ENCODE measurements around the gene KCNJ16.

The KCNJ16 gene

DNA sequence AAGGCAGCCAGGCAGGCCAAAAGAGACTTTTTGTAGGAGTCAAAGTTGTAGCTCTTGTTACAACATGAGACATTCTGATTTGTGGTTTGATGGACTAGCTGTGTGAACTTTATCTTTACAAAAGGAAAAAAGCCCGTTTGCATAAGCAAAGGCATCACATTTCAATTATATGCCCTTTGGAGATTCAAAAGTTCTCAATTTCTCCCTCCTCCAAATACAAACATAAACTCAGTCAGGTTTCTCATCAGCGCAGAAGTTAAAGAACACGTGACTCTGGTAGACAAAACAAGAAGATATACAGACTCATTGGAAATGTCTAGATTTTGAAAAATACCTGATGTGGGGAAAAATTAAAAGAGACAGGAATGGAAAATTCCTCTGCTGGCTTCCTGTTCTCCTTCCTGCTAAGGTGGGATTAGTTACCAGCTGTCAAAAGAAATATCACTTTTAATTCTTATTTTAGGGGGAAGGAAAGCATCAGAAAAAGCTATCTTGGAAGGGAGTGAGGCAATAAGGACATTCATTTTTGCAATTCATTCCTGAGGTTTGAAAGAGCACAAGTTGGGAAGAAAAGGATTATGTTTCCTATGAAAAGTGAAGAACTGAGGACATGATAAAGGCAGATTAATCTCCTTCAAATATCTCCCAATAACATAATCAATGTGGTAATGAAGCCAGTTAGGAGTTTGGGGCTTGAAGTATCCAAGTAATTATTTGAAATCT lies 4.6 kb upstream of the KCNJ16 start:
- FAIRE-seq: no peak

DNA sequence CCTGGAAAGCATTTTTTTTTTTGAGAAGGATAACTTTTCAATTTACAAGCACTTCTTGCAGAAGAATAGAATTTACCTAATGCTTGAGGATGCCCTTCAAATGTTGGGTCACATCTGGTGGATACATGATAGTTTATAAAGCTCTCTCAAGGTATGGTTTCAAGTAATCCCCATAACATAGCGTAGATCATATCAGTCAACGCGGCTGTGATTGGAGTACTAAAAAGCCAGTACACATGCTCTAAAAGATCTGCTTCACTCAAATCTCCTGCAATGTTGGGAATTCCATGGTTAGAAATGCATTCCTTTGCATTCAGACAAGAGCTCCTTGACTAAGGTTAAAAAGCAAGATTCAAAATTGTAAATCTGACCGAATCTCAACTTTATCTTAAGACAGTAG lies 3.9 kb upstream of the KCNJ16 start:
- FAIRE-seq: no peak

DNA sequence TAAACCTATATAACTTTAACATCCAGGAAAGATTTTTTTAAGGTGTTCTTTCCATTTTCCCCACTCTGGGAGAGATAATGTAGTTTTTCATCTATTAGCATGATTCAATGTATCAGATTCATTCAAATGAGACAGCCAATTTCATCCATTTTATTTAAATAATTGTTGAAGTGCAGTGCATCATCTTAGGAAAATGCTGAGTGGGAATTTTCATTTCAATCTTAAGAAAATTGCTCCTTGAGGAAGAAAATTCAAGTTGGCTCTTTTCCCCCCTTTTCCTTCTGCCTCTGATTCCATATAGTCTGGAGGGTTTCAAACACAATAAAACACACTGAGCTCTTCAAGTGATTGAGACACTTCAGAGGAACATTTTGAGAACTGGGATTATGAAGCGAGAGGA lies 3.4 kb upstream of the KCNJ16 start:
- no peak for FAIRE-seq

GRCh38 chr17:70072546-70073309 lies 2.3 kb upstream of the KCNJ16 start:
- FAIRE-seq: no peak

DNA sequence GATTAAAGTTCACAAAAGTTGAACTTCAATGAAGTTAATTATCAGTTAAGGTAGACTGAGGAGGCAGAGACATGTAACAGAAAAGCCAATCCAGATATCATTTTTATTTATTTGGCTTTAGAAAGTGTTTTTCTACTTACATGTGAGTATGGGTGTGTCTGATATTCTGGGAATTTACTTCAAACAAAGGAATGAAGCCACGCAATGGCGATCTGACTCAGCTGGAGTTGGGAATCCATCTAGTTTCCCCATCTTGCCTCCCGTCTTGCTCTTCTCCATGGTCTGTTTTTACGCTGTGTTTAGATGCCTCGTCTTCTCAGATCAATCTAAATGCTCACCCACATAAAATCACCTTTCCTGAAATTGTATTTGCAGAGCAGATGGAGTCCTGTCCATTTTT lies 1.7 kb upstream of the KCNJ16 start:
- no peak for FAIRE-seq

- no peak for FAIRE-seq
These were observed 1.2 kb upstream of the KCNJ16 start for GRCh38 chr17:70073799-70074198.

DNA sequence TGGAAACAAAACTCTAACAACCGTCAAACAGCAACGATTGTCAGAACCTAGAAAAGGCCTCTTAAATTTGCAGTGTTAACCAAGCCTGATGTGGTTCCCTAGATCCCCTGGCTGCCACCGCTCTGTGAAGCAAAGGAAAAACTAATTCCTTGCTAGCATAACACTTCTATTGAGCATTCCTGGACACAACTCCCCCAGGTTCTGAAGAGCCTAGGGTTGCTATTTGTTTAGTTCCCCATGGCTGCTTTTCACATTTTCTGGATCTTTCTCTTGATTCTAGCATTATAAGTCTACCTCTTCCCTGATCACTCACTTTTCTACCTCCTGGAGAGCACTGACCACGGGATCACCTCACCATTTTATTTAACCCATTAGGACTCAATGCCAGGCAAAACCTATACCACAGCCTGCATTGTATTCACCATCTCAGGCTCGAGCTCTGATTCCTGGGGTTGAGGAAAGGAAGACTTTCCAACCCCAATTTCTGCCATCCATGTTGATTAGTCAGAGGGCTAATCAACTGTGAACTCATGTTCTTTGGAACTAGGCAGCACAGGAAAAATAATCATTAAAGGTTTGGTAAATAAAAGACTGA lies 692 bp upstream of the KCNJ16 start:
- FAIRE-seq: no peak

GRCh38 chr17:70076189-70076588 lies 1.2 kb downstream of the KCNJ16 start:
- no peak for FAIRE-seq

DNA sequence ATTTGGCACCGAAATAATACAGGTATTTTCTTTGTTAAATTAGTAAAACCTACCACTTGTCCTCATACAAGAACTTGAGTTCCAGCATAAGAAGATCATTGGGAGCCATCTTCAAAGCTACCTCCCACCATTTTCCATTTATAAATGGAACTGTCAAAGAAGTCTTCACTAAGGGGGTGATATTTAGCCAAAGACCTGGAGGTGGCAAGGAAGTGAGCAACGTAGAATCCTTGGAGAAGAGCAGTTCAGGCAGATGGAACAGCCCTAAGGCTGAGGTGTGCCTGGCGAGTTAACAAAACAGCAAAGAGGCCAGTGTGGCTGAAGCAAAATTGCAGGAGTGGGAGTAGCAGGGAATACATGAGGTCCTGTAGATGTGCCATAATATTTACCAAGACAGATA lies 1.8 kb downstream of the KCNJ16 start:
- FAIRE-seq: no peak

DNA sequence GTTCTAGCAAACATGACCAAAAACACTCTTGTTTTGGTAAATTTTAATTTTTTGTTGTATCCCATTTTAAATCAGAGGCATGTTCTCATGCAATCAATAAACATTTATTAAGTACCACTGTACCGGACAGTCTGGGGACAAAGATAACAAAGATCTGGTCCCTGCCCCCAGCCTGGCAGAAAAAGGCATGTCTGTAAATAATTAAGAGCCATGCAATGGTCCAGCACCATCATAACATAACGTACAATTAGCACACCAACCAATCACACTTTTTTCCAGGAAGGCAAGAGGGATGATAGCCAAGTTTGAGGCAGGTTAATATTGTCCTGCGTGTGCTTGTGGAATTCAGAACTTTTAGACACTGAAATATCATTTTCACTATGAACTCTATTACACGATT lies 3.5 kb downstream of the KCNJ16 start:
- no peak for FAIRE-seq

- FAIRE-seq: no peak
These were observed 4.0 kb downstream of the KCNJ16 start for GRCh38 chr17:70078994-70079531.

- FAIRE-seq: no peak
These were observed 5.7 kb downstream of the KCNJ16 start for GRCh38 chr17:70080541-70081347.

- FAIRE-seq: no peak
These were observed 6.9 kb downstream of the KCNJ16 start for GRCh38 chr17:70081885-70082284.

DNA sequence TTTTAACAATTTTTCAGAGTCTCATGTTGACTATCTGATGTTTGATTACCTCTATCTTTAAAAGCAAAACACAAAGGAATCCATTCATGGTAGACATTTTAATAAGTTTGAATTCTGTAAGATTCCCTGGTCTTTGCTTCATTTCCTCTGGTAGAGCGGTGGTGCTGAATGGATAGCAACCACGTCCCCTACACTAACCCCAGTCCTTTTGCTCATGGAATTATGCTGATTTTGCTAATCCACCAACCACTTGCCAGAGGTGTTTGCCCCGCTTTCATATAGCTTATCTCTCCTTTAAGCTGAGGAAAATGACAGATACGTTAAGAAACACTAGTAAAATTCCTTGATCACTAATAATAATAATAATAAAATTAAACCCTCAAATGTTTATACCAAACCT lies 9.5 kb downstream of the KCNJ16 start:
- FAIRE-seq: no peak

DNA sequence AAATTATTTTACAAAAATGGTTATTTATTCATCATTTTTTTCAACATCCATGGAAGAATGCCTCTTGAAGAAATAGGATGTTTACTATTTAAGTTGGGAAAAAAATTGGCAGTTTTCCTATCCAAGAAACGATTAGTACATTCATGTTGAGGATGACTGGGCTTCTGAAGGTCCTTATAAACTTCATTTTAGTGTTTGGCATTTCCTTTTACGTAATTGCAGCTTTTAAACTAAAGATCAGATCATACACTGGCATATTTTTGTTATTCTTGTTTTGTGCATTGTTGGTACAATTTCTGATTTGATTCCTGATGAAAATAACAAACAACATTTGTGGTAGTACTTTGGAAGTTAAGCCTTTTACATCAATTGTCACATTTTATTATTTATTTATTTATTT lies 11.5 kb downstream of the KCNJ16 start:
- FAIRE-seq: no peak

- FAIRE-seq: no peak
These were observed 14.6 kb downstream of the KCNJ16 start for GRCh38 chr17:70089513-70090148.

DNA sequence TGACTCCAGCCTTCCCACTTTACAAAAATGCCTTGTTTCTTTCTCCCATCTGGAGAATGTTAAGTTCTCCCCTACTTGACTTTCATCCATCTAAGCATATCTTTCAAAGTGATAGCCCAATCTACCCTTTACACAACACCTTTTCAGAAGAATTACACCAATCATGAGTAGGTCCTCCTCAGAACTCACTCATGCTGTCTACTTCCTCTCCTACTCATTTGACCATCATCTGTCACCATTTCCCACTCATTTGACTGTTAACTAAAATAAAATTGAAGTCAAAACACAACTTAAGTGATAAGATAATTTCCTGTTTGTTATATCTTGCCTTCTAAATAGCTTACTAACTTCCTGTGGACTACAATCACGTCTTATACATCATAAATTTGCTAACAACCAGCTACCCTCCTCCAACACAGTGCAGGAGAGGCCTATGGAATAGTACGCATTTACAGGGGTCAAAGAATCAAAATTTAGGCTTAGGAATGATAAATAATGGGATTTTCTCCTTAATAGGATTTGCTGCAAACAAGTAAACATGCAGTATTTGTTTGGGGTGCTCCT lies 16.1 kb downstream of the KCNJ16 start:
- FAIRE-seq: no peak

DNA sequence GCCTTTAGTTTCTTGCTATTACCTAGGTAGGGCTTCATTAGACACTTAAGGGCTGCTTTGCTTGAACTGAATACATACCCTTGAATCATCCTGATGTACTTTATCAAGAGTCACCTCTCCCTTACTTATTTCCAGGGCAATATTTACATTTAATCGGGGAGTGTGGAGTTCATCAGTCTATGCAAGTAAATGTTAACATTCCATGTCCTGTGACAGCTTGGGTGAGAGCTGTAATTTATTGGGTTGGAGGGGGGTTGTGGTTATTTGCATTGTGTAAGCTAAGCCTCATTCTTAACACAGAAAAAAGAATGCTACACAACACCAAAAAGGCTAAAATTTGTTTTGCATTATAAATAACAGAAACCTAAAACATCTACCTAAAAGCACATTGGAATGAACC lies 16.7 kb downstream of the KCNJ16 start:
- no peak for FAIRE-seq

- FAIRE-seq: no peak
These were observed 18.1 kb downstream of the KCNJ16 start for GRCh38 chr17:70093163-70093562.

- FAIRE-seq: no peak
These were observed 20.4 kb downstream of the KCNJ16 start for GRCh38 chr17:70095455-70095854.

DNA sequence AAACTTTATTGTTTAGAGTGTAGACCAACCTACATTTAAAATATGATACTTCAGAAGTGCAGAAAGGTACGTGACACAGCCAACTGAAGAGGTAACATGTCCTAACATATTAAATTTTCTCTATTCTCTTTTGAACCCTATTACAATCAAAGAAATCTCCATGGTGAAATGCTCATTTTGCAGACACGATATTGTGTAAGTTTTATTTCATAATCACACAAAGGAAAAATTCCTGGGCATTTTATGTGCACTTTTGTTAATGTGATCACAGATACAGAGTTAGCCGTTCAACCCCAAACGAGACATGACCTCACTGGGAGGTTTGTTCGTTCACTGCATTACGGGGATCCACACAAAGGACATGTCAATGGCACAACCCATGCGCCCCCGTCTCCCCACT lies 21.8 kb downstream of the KCNJ16 start:
- no peak for FAIRE-seq

GRCh38 chr17:70098030-70098429 lies 23.0 kb downstream of the KCNJ16 start:
- no peak for FAIRE-seq
